DOHH2 (cell line): ENCODE data around the gene NKD1.

Experiments used
- CTCF ChIP-seq: fragments of 200-600 bp; sonication (generic); IDR thresholded peaks from one replicate; pipeline ENCODE4 v1.5.1; 2014; ENCODE audit warnings: antibody characterized with exemption, mild to moderate bottlenecking, low read depth, low read length; ENCODE audit not compliant: poor library complexity, severe bottlenecking
- EZH2phosphoT487 ChIP-seq: fragments of 200-600 bp; sonication (generic); IDR thresholded peaks from 2 replicates; pipeline ENCODE4 v1.6.1; 2017; ENCODE audit warnings: borderline replicate concordance, mild to moderate bottlenecking, antibody characterized with exemption, low read length, moderate library complexity, mixed read lengths

- no peak for TF ChIP-seq CTCF
- no peak for TF ChIP-seq EZH2phosphoT487
Measured at GRCh38 chr16:50552476-50553101, 4.4 kb downstream of the NKD1 start.
